Cardiac fibroblast (primary cell): ENCODE measurements around the gene RMRP.

Experiments used
- DNase-seq, 2 donors: peaks; one replicate each; pipeline versions ENCODE4 v3.0.0 to v3.0.0-alpha.2; 2010; ENCODE audit warnings: low read depth in 2 of 2
- H3K4me3 ChIP-seq, 2 donors: replicated peaks in 1 of 2; 1 replicate in 1 of 2; 2 replicates in 1 of 2; pipeline ENCODE4 v1.5.1; 2011; ENCODE audit warnings: low read depth in 2 of 2, low read length in 2 of 2, mild to moderate bottlenecking in 2 of 2, moderate library complexity in 1 of 2
- CTCF ChIP-seq: IDR thresholded peaks from one replicate; pipeline ENCODE4 v1.5.1; 2011; ENCODE audit warnings: low read depth, mild to moderate bottlenecking, low read length, inconsistent platforms

RMRP gene

GRCh38 chr9:35611230-35611797, 46.5 kb downstream of the RMRP start:
- peak; percentile 63 for DNase-seq
- H3K4me3 ChIP-seq: no peak overlapping the region
- TF ChIP-seq CTCF: peak; percentile 79

- no peak for DNase-seq
- TF ChIP-seq CTCF: no peak
- no peak overlapping the region for H3K4me3 ChIP-seq
Measured at GRCh38 chr9:35609820-35610163, 48.0 kb downstream of the RMRP start.

- TF ChIP-seq CTCF: no peak
- DNase-seq: no peak
- H3K4me3 ChIP-seq: no peak overlapping the region
Measured at GRCh38 chr9:35609001-35609819, 48.6 kb downstream of the RMRP start.

GRCh38 chr9:35608221-35608620, 49.6 kb downstream of the RMRP start:
- H3K4me3 ChIP-seq: no peak overlapping the region
- DNase-seq: no peak
- TF ChIP-seq CTCF: no peak
